Stimulated activated CD4-positive, alpha-beta T cell treated with anti-CD3 and anti-CD28 coated beads, Interleukin-15, amount 100 ng/mL, for 1 hour (primary cell): ENCODE data around the gene DENND2D.
A peak's percentile ranks its signal among the peaks of the same experiment; 100 is the strongest.

Source experiments
- DNase-seq, 2 donors: peaks; one replicate each; pipeline ENCODE4 v3.0.0-alpha.2; 2020; ENCODE audit warnings: low read depth in 1 of 2, low spot score in 1 of 2

The DENND2D gene

DNA sequence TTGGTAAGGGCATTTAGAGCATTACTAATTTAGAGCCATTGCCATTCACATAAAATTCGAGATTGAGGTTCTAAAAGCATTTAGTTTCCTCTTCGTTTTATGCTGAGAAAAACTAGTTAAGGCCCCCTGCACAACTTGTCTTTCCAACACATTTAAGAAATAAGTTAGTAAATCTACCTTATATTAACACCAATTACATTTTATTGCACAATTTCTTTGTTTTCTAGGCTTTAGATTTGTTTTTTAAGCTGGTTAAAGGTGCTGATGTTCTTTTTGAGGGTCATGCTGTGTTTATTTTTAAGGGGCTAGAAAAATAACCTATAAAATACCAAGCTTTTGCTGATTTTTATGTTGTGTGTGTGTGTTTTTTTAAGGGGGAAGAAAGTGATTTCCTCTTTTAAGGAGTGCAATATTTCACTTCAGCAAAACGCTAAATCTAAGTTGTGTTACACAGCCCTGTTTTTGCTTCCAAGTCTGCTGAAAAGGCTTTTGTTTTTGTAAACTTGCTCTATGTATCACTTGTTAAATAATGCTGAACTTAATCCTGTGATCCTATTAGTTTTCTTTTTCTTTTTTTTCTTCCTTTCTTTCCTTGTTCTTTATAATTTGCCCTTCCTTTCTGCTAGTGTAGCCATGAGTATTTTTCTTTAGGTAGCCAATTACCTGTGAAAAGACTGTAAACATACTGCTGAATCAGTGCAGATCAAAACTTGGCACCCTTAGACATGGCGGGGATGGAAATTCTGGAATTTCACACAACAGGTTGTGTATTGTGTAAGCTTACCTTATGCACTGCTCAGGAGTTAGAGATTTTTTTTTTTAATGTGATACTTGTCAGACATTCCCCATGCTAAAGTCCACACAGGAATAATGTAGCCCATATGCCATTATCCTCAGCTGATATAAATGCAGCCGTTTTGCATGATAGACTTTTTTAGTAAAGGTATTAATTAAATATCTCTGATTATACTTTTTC, 58.9 kb downstream of the DENND2D start:
- DNase-seq: no peak

DNA sequence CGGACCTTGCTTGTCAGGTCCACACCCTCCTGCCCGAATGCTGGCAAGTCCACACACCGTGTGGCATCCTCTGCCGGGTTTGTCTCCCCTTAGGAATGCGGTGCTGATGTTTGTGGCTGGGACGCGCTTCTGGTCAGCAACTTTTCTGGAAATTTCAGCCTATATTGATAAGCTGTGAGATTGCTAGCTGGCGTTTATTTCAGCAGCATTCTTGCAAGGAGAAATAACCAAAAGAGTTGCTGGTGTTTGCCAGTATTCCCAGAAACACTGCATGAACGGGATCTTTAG, 59.8 kb downstream of the DENND2D start:
- DNase-seq: no peak

DNA sequence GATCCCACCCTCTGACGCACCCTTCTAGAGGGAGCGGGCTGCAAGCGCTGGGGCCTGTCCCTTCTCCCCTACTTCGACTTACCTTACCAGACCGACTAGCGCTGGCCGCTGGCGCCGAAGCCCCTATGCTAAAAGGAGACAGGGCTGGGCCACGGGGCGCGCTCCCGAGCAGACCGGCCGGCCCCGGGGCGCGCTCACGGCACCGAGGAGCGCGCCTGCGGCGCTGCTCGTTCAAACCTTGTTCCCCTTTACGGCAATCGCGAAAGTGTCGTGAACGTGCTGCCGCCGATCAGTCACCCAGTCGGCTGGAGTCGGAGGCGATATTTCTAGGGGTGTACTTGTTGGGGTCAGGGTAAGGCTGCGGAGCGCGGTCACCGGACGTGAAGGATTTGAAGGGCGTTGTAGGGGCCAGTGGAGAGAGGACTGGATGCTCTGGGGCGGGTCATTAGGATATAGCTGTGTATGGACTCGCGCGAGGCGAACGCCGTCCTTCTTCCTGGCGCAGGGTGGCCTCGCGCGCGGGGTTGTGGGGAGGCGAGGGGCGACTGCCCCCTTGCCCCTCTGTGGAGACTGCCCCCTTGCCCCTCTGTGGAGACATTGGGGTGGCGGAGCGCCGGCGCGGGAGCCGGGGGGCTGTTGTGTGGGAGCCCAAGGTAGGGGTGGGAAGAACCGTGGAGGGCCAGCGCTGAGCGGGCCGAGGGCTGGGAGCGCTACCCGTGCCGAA, 60.3 kb downstream of the DENND2D start, which contains the start of the genes CEPT1 and DRAM2:
Gene CEPT1 (plus strand): TSS at position 268 of the 724 bp plus-strand sequence. CDS start 7,492 bp downstream, outside the sequence.
Gene DRAM2 (minus strand): TSS at position 138 of the 724 bp plus-strand sequence. CDS start 8,539 bp downstream, outside the sequence.
- DNase-seq: peak; percentile 75 to 78

GRCh38 chr1:111139324-111139955, 61.0 kb downstream of the DENND2D start:
- no peak for DNase-seq
